Inflammatory macrophage treated with lipopolysaccharide for 4 hours (primary cell): ENCODE measurements around the gene ASB2.

ENCODE experiments used
- DNase-seq: peaks from one replicate; pipeline ENCODE4 v3.0.0-alpha.2; 2020

Gene ASB2

GRCh38 chr14:93945070-93945399 is 31.3 kb downstream of the ASB2 start:
- DNase-seq, result no peak

- no peak for DNase-seq
These were observed 31.9 kb downstream of the ASB2 start for GRCh38 chr14:93944348-93945069.

GRCh38 chr14:93943930-93944329 is 32.4 kb downstream of the ASB2 start:
- no peak for DNase-seq

- DNase-seq, result no peak
These were observed 33.3 kb downstream of the ASB2 start for GRCh38 chr14:93943052-93943451.

GRCh38 chr14:93941293-93941910 is 35.0 kb downstream of the ASB2 start:
- peak; percentile 66 for DNase-seq

GRCh38 chr14:93940437-93940836 is 35.9 kb downstream of the ASB2 start:
- peak; percentile 75 for DNase-seq

GRCh38 chr14:93939304-93940229 is 36.8 kb downstream of the ASB2 start:
- peak; percentile 83 for DNase-seq

- DNase-seq, result no peak
These were observed 37.5 kb downstream of the ASB2 start for GRCh38 chr14:93938751-93939303.

GRCh38 chr14:93937519-93937918 is 38.9 kb downstream of the ASB2 start:
- no peak for DNase-seq

GRCh38 chr14:93936926-93937325 is 39.4 kb downstream of the ASB2 start:
- no peak for DNase-seq

GRCh38 chr14:93936245-93936644 is 40.1 kb downstream of the ASB2 start:
- peak; percentile 29 for DNase-seq

GRCh38 chr14:93935213-93935612 is 41.2 kb downstream of the ASB2 start:
- DNase-seq, result no peak

- no peak for DNase-seq
These were observed 43.7 kb downstream of the ASB2 start for GRCh38 chr14:93932642-93933041.

- no peak for DNase-seq
These were observed 45.4 kb downstream of the ASB2 start for GRCh38 chr14:93930989-93931307.

GRCh38 chr14:93930296-93930988 is 45.9 kb downstream of the ASB2 start:
- no peak for DNase-seq

- DNase-seq, result no peak
These were observed 46.7 kb downstream of the ASB2 start for GRCh38 chr14:93929657-93930056.

- DNase-seq, result no peak
These were observed 47.3 kb downstream of the ASB2 start for GRCh38 chr14:93929048-93929535.

- no peak for DNase-seq
These were observed 48.0 kb downstream of the ASB2 start for GRCh38 chr14:93928184-93929047.

GRCh38 chr14:93927800-93928145 is 48.6 kb downstream of the ASB2 start:
- no peak for DNase-seq

GRCh38 chr14:93926873-93927799 is 49.2 kb downstream of the ASB2 start, which contains the start of gene FAM181A:
FAM181A (plus strand) TSS chr14:93927344; CDS start chr14:93928286, 942 bp downstream.
- DNase-seq, result no peak
